ENCODE results near the gene SCAF8.
"Not testable (repeated sequence)": the region's sequence is repeated elsewhere in the genome, so short reads cannot be mapped to it uniquely, and the experiment has no call there.

Gene SCAF8

GRCh38 chr6:154782193-154782592, 49.0 kb downstream of the SCAF8 start:
- DNase-seq (ENCODE audit: low spot score): no peak

- no peak for DNase-seq (ENCODE audit: low spot score)
Measured at GRCh38 chr6:154783229-154783628, 50.0 kb downstream of the SCAF8 start.

- DNase-seq (ENCODE audit: low spot score): no peak
Measured at GRCh38 chr6:154785075-154785474, 51.9 kb downstream of the SCAF8 start.

GRCh38 chr6:154786144-154786868, 53.1 kb downstream of the SCAF8 start:
- no peak for DNase-seq (ENCODE audit: low spot score)

- DNase-seq (ENCODE audit: low spot score): no peak
Measured at GRCh38 chr6:154791556-154792317, 58.5 kb downstream of the SCAF8 start.

GRCh38 chr6:154792325-154792724, 59.1 kb downstream of the SCAF8 start:
- no peak for DNase-seq (ENCODE audit: low spot score)

GRCh38 chr6:154792761-154793160, 59.5 kb downstream of the SCAF8 start:
- DNase-seq (ENCODE audit: low spot score): no peak

- no peak for DNase-seq (ENCODE audit: low spot score)
Measured at GRCh38 chr6:154796484-154796883, 63.3 kb downstream of the SCAF8 start.

- no peak for DNase-seq (ENCODE audit: low spot score)
Measured at GRCh38 chr6:154797857-154798256, 64.6 kb downstream of the SCAF8 start.

- no peak for DNase-seq (ENCODE audit: low spot score)
Measured at GRCh38 chr6:154800338-154800737, 67.1 kb downstream of the SCAF8 start.

- peak; percentile 45 for DNase-seq (ENCODE audit: low spot score)
Measured at GRCh38 chr6:154805288-154805911, 72.2 kb downstream of the SCAF8 start.

GRCh38 chr6:154806804-154807203, 73.6 kb downstream of the SCAF8 start:
- DNase-seq (ENCODE audit: low spot score): no peak

GRCh38 chr6:154811663-154812062, 78.4 kb downstream of the SCAF8 start:
- not testable (repeated sequence) for DNase-seq (ENCODE audit: low spot score)

- no peak for DNase-seq (ENCODE audit: low spot score)
Measured at GRCh38 chr6:154814063-154814462, 80.8 kb downstream of the SCAF8 start.

- DNase-seq (ENCODE audit: low spot score): no peak
Measured at GRCh38 chr6:154815938-154816820, 83.0 kb downstream of the SCAF8 start.

GRCh38 chr6:154821099-154821498, 87.9 kb downstream of the SCAF8 start:
- no peak for DNase-seq (ENCODE audit: low spot score)

GRCh38 chr6:154821638-154822037, 88.4 kb downstream of the SCAF8 start:
- no peak for DNase-seq (ENCODE audit: low spot score)

- DNase-seq (ENCODE audit: low spot score): no peak
Measured at GRCh38 chr6:154822947-154823558, 89.8 kb downstream of the SCAF8 start.

GRCh38 chr6:154824076-154824475, 90.9 kb downstream of the SCAF8 start:
- DNase-seq (ENCODE audit: low spot score): no peak

GRCh38 chr6:154829970-154830369, 96.8 kb downstream of the SCAF8 start:
- DNase-seq (ENCODE audit: low spot score): no peak

- no peak for DNase-seq (ENCODE audit: low spot score)
Measured at GRCh38 chr6:154830771-154831170, 97.6 kb downstream of the SCAF8 start.

GRCh38 chr6:154835307-154835706, 102.1 kb downstream of the SCAF8 start:
- DNase-seq (ENCODE audit: low spot score): no peak
